HG02870 (cell line): Measurements from ENCODE around the gene RPL13.
"Not testable (repeated sequence)": the region's sequence is repeated elsewhere in the genome, so short reads cannot be mapped to it uniquely, and the experiment has no call there.

Experiments
- ATAC-seq: cut with Tn5 transposase; IDR thresholded peaks from one replicate; pipeline ENCODE4 v1.9.1; 2021; ENCODE audit warnings: mild to moderate bottlenecking, moderate library complexity; ENCODE audit not compliant: unreplicated experiment

Gene RPL13

GRCh38 chr16:89576153-89577054 is 15.9 kb downstream of the RPL13 start:
- ATAC-seq: no peak

GRCh38 chr16:89577055-89577759 is 16.7 kb downstream of the RPL13 start:
- ATAC-seq: no peak

- ATAC-seq: no peak
Observed at GRCh38 chr16:89579351-89579750, 18.9 kb downstream of the RPL13 start.

GRCh38 chr16:89581045-89581695 is 20.7 kb downstream of the RPL13 start:
- ATAC-seq: no peak

GRCh38 chr16:89581861-89582563 is 21.5 kb downstream of the RPL13 start:
- no peak for ATAC-seq

- ATAC-seq: no peak
Observed at GRCh38 chr16:89582614-89583196, 22.2 kb downstream of the RPL13 start.

DNA sequence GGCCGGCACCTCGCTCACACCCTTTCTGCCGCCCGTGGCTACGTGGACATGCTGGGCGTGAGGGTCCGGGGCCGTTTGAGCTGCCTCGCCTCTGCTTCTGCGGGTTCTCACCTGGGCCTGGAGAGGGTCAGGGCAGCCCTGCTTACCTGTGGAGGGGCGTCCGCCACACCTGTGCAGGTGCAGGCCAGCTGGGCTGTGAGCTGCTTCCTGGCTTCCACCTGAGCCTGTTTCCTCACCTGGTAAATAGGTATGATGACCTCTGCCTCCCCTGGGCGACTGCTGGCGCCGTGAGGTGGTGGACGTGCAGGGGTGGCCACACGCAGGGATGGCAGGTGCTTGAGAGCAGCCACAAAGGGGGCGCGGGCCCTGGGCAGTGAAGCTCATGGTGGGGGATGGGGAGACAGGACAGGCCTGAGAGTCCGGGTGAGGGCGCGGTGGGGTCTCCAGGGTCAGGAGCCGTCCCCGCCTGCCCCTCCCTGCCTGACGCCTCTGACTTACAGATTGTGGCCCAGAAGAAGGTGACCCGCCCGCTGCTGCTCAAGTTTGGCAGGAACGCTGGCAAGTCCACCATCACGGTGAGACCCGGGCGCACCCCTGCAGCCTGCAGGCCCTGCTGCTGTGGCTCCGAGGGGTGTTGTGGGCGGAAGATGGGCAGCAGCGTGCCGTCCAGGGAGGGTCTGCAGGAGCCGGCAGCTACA is 22.9 kb downstream of the RPL13 start:
- ATAC-seq: no peak

DNA sequence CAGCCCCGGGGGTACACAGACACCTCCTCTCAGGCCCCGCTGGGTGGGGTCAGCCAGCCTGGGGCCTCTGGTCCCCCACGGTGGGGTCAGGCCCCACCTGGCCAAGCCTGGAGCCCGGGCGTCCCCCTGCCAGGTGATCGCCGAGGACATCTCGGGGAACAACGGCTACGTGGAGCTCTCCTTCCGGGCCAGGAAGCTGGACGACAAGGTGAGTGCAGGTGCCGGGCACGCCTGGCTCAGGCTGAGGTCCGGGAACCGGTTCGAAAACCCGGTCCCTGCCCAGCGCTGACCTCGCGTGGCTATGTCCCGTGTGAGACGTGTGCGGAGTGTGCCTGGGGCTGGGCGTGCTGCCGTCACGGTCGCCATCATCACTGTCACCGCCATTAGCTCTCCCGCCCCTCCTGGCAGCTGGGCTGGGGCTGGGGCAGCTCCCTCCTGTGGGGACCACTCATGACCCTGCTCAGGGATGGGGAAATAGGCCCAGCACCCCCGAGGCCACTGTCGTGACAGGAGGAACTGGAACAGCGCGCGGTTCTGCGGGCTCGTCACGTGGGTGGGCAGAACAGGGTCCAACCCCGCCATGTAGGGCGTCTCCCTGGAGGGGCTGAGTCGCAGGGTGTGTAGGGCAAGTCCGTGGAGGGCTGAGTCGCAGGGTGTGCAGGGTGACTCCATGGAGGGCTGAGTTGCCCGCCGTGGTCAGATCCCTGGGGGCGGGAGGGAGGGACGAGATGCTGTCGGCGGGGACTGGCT is 23.6 kb downstream of the RPL13 start:
- ATAC-seq: no peak

GRCh38 chr16:89584768-89585549 is 24.5 kb downstream of the RPL13 start:
- no peak for ATAC-seq

- ATAC-seq: no peak
Observed at GRCh38 chr16:89586218-89586617, 25.7 kb downstream of the RPL13 start.

GRCh38 chr16:89586853-89587252 is 26.4 kb downstream of the RPL13 start:
- ATAC-seq: no peak

- ATAC-seq: not testable (repeated sequence)
Observed at GRCh38 chr16:89587676-89588075, 27.2 kb downstream of the RPL13 start.

DNA sequence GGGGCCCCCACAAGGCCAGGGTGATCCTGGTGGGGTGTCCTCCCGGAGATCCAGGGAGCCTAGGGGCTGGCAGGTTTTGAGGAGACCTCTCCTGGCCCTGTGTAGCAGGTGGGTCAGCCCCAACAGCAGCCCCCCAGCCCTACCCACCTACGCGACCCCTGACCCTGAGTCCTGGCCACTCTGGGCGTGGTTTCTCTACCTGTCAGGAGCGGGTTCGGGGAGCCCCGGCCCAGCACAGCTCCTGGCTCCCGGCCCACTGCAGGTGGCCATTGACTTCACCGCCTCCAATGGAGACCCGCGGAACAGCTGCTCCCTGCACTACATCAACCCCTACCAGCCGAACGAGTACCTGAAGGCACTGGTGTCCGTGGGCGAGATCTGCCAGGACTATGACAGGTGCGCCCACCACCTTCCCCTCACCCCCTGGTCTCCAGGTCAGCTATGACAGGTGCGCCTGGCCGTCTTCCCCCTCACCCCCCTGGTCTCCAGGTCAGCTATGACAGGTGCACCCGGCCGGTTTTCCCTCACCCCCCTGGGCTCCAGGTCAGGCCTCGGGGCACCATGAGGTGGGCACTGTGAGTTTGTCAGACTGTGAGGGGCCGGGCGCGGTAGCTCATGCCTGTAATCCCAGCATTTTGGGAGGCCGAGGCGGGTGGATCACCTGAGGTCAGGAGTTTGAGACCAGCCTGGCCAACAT is 28.1 kb downstream of the RPL13 start:
- no peak for ATAC-seq

GRCh38 chr16:89589241-89589926 is 28.9 kb downstream of the RPL13 start:
- no peak for ATAC-seq

GRCh38 chr16:89593841-89594240 is 33.4 kb downstream of the RPL13 start:
- no peak for ATAC-seq

- ATAC-seq: no peak
Observed at GRCh38 chr16:89595330-89596060, 35.0 kb downstream of the RPL13 start.
